ENCODE data around the gene LRMDA.

LRMDA gene

DNA sequence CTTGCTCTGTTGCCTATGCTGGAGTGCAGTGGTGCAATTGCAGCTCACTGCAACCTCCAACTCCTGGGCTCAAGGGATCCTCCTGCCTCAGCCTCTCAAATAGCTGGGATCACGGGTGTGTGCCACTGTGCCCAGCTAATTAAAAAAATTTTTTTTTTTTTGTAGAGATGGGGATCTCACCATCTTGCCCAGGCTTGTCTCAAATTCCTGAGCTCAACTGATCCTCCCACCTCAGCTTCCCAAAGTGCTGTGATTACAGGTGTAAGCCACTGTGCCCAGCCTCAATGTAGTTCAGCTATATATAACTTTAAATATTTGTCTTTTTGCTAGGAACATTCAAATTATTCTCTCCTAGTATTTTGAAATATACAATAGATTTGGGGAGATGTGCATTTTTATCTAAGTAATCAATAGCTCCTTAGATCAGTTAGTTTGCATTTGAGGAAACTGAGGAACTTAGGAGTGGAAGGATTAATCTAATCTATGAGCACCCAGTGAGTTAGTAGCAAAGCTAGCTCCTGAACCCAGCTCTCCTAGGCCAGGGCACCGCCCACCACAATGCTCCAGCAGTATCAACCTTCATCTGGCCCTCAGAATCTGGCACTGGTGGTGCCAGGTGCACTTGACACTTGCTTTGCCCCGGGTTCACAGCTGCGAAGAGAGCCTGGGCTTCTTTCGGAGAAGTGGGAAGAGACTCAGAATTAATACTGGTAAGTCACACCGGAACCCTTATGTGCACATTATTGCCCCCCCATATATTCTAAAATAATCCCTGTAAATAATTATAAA is 5.9 kb upstream of the LRMDA start (continued):
- TF ChIP-seq, protein P1, sequence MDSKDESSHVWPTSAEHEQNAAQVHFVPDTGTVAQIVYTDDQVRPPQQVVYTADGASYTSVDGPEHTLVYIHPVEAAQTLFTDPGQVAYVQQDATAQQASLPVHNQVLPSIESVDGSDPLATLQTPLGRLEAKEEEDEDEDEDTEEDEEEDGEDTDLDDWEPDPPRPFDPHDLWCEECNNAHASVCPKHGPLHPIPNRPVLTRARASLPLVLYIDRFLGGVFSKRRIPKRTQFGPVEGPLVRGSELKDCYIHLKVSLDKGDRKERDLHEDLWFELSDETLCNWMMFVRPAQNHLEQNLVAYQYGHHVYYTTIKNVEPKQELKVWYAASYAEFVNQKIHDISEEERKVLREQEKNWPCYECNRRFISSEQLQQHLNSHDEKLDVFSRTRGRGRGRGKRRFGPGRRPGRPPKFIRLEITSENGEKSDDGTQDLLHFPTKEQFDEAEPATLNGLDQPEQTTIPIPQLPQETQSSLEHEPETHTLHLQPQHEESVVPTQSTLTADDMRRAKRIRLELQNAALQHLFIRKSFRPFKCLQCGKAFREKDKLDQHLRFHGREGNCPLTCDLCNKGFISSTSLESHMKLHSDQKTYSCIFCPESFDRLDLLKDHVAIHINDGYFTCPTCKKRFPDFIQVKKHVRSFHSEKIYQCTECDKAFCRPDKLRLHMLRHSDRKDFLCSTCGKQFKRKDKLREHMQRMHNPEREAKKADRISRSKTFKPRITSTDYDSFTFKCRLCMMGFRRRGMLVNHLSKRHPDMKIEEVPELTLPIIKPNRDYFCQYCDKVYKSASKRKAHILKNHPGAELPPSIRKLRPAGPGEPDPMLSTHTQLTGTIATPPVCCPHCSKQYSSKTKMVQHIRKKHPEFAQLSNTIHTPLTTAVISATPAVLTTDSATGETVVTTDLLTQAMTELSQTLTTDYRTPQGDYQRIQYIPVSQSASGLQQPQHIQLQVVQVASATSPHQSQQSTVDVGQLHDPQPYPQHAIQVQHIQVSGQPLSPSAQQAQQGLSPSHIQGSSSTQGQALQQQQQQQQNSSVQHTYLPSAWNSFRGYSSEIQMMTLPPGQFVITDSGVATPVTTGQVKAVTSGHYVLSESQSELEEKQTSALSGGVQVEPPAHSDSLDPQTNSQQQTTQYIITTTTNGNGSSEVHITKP (tag by site-specific recombination; IDR thresholded peaks at IDR 0.05): no peak
- TF ChIP-seq, protein P2, sequence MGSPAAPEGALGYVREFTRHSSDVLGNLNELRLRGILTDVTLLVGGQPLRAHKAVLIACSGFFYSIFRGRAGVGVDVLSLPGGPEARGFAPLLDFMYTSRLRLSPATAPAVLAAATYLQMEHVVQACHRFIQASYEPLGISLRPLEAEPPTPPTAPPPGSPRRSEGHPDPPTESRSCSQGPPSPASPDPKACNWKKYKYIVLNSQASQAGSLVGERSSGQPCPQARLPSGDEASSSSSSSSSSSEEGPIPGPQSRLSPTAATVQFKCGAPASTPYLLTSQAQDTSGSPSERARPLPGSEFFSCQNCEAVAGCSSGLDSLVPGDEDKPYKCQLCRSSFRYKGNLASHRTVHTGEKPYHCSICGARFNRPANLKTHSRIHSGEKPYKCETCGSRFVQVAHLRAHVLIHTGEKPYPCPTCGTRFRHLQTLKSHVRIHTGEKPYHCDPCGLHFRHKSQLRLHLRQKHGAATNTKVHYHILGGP (tag by site-specific recombination; IDR thresholded peaks at IDR 0.05): no peak
- TF ChIP-seq ZNF324 (tag by site-specific recombination; IDR thresholded peaks at IDR 0.05): no peak
- TF ChIP-seq, protein P3, sequence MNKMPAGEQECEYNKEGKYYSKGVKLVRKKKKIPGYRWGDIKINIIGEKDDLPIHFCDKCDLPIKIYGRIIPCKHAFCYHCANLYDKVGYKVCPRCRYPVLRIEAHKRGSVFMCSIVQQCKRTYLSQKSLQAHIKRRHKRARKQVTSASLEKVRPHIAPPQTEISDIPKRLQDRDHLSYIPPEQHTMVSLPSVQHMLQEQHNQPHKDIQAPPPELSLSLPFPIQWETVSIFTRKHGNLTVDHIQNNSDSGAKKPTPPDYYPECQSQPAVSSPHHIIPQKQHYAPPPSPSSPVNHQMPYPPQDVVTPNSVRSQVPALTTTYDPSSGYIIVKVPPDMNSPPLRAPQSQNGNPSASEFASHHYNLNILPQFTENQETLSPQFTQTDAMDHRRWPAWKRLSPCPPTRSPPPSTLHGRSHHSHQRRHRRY (tag by site-specific recombination; IDR thresholded peaks at IDR 0.05): no peak

DNA sequence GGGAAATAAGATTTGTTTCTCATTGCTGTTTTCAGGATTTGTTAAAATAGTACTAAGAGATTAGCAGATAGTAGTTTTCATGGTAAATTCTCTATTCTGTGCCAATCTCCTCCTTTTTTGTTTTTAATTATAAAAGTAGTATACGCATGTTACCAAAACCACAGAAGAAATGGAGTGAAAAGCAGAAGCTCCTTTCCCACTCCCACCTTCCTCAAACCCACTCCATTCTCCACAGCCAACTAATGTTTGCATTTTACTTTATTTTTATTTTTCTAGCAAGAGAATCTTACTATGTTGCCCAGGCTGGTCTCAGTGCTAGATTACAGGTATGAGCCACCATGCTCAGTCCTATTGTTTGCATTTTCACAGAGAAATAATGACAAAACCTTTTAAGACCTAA is 4.5 kb upstream of the LRMDA start:
- Histone ChIP-seq H3K36me3 (ENCODE audit: control insufficient read depth in 2 of 2, insufficient read depth in 1 of 2, low read length in 2 of 2) (no peaks in the 10 kb centered on the region), H3K9me3 (ENCODE audit: control insufficient read depth, insufficient read depth, low read depth, low read length) (no peaks in the 10 kb centered on the region), H3K27ac (ENCODE audit: extremely low read depth, low read depth, low read length) (no peak overlapping the region), H3K4me3 (ENCODE audit: low read depth, low read length) (no peak overlapping the region), H3K4me1 (ENCODE audit: control insufficient read depth, insufficient read depth, low read length) (peaks cover 17% of the 10 kb centered on the region; the same call in 1 of the 2 replicates)
- POLR2A ChIA-PET: interaction anchor here (0.6 kb wide), 1 partner anchor 19 kb away, joined by 3 read pairs; no protein-coding TSS in a partner anchor
- TF ChIP-seq ZNF223 (tag by site-specific recombination; IDR thresholded peaks at IDR 0.05) (no peak), ZNF121 (tag by site-specific recombination; IDR thresholded peaks at IDR 0.05) (peak; percentile 60; the same call in 1 of the 2 replicates)
- CTCF ChIA-PET: interaction anchor here (0.8 kb wide), 1 partner anchor 18 kb away, joined by 3 read pairs; no protein-coding TSS in a partner anchor

DNA sequence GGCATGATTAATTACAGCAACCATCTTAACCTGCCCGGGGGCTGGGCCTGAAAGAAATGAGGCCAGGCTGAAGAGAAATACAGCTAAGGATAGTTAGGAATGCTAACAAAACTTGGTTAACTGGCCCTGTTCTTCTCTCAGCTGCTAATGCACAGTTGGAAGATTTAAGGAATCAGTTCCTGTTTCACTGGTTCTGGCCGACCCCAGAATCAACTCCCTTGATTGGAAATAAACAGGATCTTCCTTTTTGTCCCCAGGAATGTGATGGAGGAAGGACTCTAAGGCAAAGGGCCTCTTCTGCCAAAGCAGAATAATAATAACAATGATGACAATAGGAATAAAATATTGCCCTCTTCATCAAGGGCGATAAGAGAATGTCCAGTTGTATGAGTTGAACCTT is 3.5 kb upstream of the LRMDA start:
- Histone ChIP-seq H3K4me1 (ENCODE audit: control insufficient read depth, insufficient read depth, low read length) (peaks cover 18% of the 10 kb centered on the region; the same call in 1 of the 2 replicates), H3K36me3 (ENCODE audit: control insufficient read depth in 2 of 2, insufficient read depth in 1 of 2, low read length in 2 of 2) (no peaks in the 10 kb centered on the region), H3K9me3 (ENCODE audit: control insufficient read depth, insufficient read depth, low read depth, low read length) (no peaks in the 10 kb centered on the region), H3K27ac (ENCODE audit: extremely low read depth, low read depth, low read length) (peak overlapping the region; percentile 67; the same call in 1 of the 2 replicates), H3K4me3 (ENCODE audit: low read depth, low read length) (no peak overlapping the region)
- ChIA-PET CTCF (interaction anchor here (0.6 to 1.7 kb wide), 3 partner anchors 9 to 55 kb away, joined by 3 read pairs; no protein-coding TSS in a partner anchor), POLR2A (interaction anchor here (4.2 kb wide), 1 partner anchor 26 kb away, joined by 15 read pairs; the partner anchor contains the start of gene ZNF503)
- TF ChIP-seq IKZF3 (tag by site-specific recombination; IDR thresholded peaks at IDR 0.05): 0 out of 2 replicates have a peak, but pooled peaks have one; percentile 7
- TF ChIP-seq ZNF146 (tag by site-specific recombination; IDR thresholded peaks at IDR 0.05): no peak

DNA sequence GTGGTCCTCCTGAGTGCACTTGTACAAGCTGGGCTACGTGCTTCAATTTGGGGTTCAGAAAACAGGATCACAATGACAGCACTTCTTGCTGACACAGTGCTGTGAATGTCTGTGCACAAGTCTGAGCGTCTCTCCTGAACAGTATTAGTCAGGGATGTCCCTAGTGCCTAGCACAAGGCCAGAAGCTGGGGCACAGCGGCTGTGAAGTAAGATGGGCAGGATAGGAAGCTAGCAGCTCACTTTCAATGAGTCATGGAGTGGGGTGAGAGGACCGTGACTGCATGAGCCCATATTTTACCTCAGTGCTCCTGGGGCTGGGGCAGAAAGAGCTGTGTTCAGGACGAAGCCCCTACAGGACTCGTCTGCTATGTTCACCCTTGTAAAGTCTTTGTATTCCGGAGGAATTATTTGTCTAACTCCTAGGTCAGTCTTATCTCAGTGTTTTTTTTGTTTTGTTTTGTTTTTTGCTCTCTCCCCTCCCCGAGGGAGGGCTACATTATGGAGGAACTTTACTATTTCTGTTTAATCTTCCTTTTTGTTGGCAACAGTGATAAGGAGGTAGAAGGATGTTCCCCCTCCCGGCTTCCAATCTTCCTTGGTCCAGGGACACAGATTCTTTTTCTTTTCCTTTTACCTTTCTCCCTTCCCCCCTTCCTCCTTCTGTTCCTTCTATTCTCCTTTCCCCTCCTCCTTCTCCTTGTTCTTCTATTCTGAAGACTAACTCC is 2.8 kb upstream of the LRMDA start:
- Histone ChIP-seq H3K4me3 (ENCODE audit: low read depth, low read length) (no peak overlapping the region), H3K4me1 (ENCODE audit: control insufficient read depth, insufficient read depth, low read length) (peaks cover 24% of the 10 kb centered on the region; the same call in 1 of the 2 replicates), H3K27ac (ENCODE audit: extremely low read depth, low read depth, low read length) (peak overlapping the region; percentile 67), H3K36me3 (ENCODE audit: control insufficient read depth in 2 of 2, insufficient read depth in 1 of 2, low read length in 2 of 2) (no peaks in the 10 kb centered on the region), H3K9me3 (ENCODE audit: control insufficient read depth, insufficient read depth, low read depth, low read length) (no peaks in the 10 kb centered on the region)
- ChIA-PET POLR2A (interaction anchor here (4.2 kb wide), 1 partner anchor 27 kb away, joined by 15 read pairs; the partner anchor contains the start of gene ZNF503), CTCF (interaction anchor here (0.6 to 1.7 kb wide), 3 partner anchors 9 to 175 kb away, joined by 3 read pairs; no protein-coding TSS in a partner anchor)
- TF ChIP-seq ZNF335 (tag by site-specific recombination; conservative IDR thresholded peaks at IDR 0.05) (peak; percentile 39), ZNF341 (tag by site-specific recombination; IDR thresholded peaks at IDR 0.05; ENCODE audit: low read depth) (peak; percentile 29; the same call in 1 of the 2 replicates), ZBTB48 (tag by site-specific recombination; IDR thresholded peaks at IDR 0.05) (peak; percentile 55; the same call in 1 of the 2 replicates), ZNF600 (tag by site-specific recombination; IDR thresholded peaks at IDR 0.05) (peak; percentile 61; the same call in 1 of the 2 replicates), ZXDB (tag by site-specific recombination; IDR thresholded peaks at IDR 0.05) (0 out of 2 replicates have a peak, but pooled peaks have one; percentile 50), SCRT1 (tag by site-specific recombination; IDR thresholded peaks at IDR 0.05; ENCODE audit: borderline replicate concordance) (no peak), ZNF366 (tag by site-specific recombination; conservative IDR thresholded peaks at IDR 0.05) (peak; percentile 92), ZFHX2 (tag by site-specific recombination; conservative IDR thresholded peaks at IDR 0.05) (no peak), GLI4 (tag by site-specific recombination; IDR thresholded peaks at IDR 0.05) (0 out of 2 replicates have a peak, but pooled peaks have one; percentile 37), PRDM1 (tag by site-specific recombination; IDR thresholded peaks at IDR 0.05) (peak; percentile 54; the same call in 1 of the 2 replicates)
- TF ChIP-seq, protein P4, sequence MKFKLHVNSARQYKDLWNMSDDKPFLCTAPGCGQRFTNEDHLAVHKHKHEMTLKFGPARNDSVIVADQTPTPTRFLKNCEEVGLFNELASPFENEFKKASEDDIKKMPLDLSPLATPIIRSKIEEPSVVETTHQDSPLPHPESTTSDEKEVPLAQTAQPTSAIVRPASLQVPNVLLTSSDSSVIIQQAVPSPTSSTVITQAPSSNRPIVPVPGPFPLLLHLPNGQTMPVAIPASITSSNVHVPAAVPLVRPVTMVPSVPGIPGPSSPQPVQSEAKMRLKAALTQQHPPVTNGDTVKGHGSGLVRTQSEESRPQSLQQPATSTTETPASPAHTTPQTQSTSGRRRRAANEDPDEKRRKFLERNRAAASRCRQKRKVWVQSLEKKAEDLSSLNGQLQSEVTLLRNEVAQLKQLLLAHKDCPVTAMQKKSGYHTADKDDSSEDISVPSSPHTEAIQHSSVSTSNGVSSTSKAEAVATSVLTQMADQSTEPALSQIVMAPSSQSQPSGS (tag by site-specific recombination; IDR thresholded peaks at IDR 0.05; ENCODE audit: low read depth): no peak
